HG03066 (cell line): Measurements from ENCODE around the gene WWC1.
"Not testable (repeated sequence)": the region's sequence is repeated elsewhere in the genome, so short reads cannot be mapped to it uniquely, and the experiment has no call there.

Experiments used
- ATAC-seq: cut with Tn5 transposase; IDR thresholded peaks from one replicate; pipeline ENCODE4 v1.9.1; 2021; ENCODE audit warnings: low read depth; ENCODE audit not compliant: unreplicated experiment

The WWC1 gene

GRCh38 chr5:168285696-168286095 lies 5.7 kb upstream of the WWC1 start:
- ATAC-seq, result no peak

GRCh38 chr5:168286386-168286785 lies 5.1 kb upstream of the WWC1 start:
- no peak for ATAC-seq

DNA sequence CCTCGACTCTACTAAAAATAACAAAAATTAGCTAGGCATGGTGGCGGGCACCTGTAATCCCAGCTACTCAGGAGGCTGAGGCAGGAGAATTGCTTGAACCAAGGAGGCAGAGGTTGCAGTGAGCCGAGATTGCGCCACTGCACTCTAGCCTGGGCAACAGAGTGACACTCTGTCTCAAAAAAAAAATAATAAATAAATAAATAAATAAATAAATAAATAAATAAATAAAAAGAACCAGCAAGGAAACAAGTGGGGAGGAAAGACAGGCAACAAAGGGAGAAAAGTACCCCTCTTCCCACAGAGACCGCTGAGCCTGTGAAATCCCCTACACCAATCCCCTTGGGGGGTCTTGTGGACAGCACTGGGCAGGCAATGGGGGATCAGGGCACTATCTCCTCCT lies 4.6 kb upstream of the WWC1 start:
- not testable (repeated sequence) for ATAC-seq

GRCh38 chr5:168287362-168287761 lies 4.1 kb upstream of the WWC1 start:
- ATAC-seq, result no peak

GRCh38 chr5:168288349-168289245 lies 2.8 kb upstream of the WWC1 start:
- no peak for ATAC-seq

DNA sequence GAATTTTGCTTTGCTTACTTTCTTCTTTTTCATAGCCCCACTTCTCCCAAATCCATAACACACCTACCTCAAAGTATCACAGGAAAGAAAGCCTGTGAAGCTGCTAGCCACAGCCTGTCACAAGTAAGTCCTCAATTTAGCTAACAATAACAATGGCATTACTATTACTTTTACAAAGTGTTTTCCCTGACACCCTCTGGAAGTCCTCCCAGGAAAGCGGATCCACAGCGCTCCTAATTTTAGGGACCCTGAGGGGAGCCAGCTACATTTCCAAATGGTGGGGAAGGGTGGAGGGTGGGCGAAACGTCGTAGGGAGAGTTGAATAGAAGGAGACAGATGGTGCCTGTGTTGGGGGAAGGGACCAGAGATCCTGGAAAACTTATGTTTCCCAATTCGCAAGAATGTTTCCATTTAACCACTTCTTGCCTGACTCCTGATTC lies 523 bp upstream of the WWC1 start:
- no peak for ATAC-seq

- ATAC-seq, result peak; percentile 30
Observed at GRCh38 chr5:168291964-168292785, 730 bp downstream of the WWC1 start.

- ATAC-seq, result no peak
Observed at GRCh38 chr5:168292786-168293696, 1.6 kb downstream of the WWC1 start.

GRCh38 chr5:168295574-168296201 lies 4.2 kb downstream of the WWC1 start:
- ATAC-seq, result no peak

- ATAC-seq, result no peak
Observed at GRCh38 chr5:168296682-168297081, 5.2 kb downstream of the WWC1 start.

GRCh38 chr5:168298949-168299348 lies 7.5 kb downstream of the WWC1 start:
- no peak for ATAC-seq

- no peak for ATAC-seq
Observed at GRCh38 chr5:168299372-168299771, 7.9 kb downstream of the WWC1 start.

DNA sequence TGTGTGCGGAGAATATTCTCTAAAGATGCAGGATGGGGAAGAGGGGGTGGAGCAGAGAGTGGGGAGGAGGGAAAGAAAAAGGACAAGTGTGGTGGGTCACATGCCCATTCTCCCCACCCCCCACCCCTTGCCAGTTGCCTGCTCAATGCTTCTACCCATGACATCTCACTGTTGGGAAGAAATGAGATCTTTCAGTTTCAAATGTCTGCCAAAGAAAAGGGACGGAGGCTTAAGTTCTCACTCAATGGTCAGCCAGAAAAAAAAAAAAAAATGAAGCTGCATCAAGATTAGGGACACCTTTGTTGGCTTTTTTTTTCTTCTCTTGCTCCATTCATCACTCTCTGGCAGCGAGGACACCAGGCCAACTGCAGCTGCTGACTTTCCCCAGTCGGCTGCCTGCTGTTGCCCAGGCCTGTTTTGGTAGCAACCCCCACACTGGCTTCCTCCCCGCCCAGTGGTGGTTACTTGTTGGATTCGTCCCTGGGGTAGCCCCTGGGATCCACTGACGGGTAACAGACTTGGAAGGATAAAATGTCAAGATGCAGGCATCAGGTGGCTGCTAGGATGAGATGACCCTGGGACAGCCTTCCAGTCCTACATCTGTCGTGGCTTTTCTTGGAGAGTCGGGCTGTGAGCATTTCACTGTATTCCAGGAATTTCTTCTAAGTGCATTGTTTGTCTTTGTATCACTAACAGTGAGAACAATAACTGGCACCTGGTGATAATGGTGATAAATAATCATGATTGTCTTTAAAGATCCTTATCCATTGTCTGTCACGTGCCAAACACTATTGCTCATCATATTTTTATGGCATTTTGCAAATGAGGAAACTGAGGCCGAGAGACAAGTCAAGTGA lies 9.1 kb downstream of the WWC1 start:
- no peak for ATAC-seq

GRCh38 chr5:168301593-168302390 lies 10.3 kb downstream of the WWC1 start:
- ATAC-seq, result no peak

GRCh38 chr5:168302785-168303184 lies 11.3 kb downstream of the WWC1 start:
- ATAC-seq, result no peak

- ATAC-seq, result no peak
Observed at GRCh38 chr5:168303393-168304025, 12.1 kb downstream of the WWC1 start.

GRCh38 chr5:168304349-168304748 lies 12.9 kb downstream of the WWC1 start:
- no peak for ATAC-seq

GRCh38 chr5:168305281-168305680 lies 13.8 kb downstream of the WWC1 start:
- no peak for ATAC-seq
